GM23248 (cell line): ENCODE results near the gene COLEC11.

Experiments
- EZH2 ChIP-seq: fragments of 200-600 bp; sonication (generic); IDR thresholded peaks from 2 replicates; pipeline ENCODE4 v1.6.1; 2018; ENCODE audit warnings: antibody characterized with exemption, mild to moderate bottlenecking; ENCODE audit not compliant: insufficient read depth, poor library complexity, severe bottlenecking
- EZH2phosphoT487 ChIP-seq: fragments of 200-600 bp; sonication (generic); IDR thresholded peaks from 2 replicates; pipeline ENCODE4 v1.6.1; 2018; ENCODE audit warnings: antibody characterized with exemption, moderate library complexity, mild to moderate bottlenecking, low read depth; ENCODE audit not compliant: insufficient read depth

DNA sequence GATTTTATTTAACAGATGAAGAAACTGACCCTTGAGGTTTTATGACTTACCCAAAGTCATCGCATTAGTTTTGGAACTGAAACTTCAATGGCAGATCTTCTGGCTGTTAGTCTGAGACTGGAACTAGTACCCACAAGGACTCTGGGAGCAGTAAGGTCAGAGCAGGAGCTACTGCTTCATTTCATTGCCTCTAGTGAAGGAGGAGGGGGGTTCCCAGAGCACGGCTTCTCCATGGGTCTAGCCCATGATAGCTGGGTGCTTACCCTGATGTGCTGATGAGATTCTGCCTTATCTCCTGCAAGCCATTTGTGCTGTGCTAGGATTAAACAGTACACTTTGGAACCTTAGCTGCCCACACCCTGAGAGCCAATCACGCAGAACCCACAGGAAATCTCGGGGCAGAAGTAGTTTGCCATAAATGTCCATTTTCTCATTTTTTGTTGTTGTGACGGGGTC, 31.4 kb upstream of the COLEC11 start:
- TF ChIP-seq EZH2: no peak
- no peak for TF ChIP-seq EZH2phosphoT487
